Stimulated activated CD4-positive, alpha-beta T cell treated with anti-CD3 and anti-CD28 coated beads, TNF-alpha, amount 100 ng/mL, for 4 hours (primary cell): Measurements from ENCODE around the gene HOXD12.

Experiments
- DNase-seq, 3 experiments: peaks; one replicate each; pipeline ENCODE4 v3.0.0-alpha.2; 2020; ENCODE audit warnings: low read depth in 3 of 3

The HOXD12 gene, protein sequence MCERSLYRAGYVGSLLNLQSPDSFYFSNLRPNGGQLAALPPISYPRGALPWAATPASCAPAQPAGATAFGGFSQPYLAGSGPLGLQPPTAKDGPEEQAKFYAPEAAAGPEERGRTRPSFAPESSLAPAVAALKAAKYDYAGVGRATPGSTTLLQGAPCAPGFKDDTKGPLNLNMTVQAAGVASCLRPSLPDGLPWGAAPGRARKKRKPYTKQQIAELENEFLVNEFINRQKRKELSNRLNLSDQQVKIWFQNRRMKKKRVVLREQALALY

DNA sequence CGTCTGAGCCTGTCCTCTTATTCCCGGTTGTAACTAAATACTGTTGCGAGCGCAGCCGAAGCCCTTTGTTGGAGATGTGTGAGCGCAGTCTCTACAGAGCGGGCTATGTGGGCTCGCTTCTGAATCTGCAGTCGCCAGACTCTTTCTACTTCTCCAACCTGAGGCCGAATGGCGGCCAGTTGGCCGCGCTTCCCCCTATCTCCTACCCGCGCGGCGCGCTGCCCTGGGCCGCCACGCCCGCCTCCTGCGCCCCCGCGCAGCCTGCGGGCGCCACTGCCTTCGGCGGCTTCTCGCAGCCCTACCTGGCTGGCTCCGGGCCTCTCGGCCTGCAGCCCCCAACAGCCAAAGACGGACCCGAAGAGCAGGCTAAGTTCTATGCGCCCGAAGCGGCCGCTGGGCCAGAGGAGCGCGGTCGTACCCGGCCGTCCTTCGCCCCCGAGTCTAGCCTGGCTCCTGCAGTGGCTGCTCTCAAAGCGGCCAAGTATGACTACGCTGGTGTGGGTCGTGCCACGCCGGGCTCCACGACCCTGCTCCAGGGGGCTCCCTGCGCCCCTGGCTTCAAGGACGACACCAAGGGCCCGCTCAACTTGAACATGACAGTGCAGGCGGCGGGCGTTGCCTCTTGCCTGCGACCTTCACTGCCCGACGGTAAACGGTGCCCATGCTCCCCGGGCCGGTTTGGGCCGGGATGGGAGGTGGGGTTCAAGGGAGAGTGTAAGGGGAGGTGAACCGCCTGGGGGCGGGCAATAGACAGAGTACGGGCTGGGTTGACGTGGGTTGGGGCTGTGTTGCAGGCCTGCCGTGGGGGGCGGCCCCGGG lies at the start of gene HOXD12:
Gene HOXD12, plus strand, starts transcription at position 68 of the 819 bp plus-strand sequence. Its CDS starts 7 bp downstream, at position 75.
- no peak for DNase-seq

DNA sequence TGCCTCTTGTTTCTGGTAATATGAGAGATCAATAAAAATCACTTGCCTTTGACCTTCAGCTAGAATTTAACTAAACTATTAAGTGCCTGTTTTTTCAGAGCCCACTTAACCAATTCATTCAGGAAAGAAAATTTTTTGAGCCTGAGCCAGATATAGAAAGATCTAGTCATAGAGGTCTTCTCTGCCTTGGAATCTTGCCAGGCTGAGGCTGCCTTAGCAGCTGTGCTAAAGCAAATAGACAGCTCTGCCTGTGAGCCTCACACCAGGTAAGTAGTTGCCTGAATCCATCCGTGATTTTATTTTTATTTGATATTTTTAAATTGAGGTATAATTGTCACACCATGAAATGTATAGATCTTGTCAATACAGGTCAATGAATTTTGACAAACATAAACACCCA lies 43.2 kb upstream of the HOXD12 start:
- no peak for DNase-seq

DNA sequence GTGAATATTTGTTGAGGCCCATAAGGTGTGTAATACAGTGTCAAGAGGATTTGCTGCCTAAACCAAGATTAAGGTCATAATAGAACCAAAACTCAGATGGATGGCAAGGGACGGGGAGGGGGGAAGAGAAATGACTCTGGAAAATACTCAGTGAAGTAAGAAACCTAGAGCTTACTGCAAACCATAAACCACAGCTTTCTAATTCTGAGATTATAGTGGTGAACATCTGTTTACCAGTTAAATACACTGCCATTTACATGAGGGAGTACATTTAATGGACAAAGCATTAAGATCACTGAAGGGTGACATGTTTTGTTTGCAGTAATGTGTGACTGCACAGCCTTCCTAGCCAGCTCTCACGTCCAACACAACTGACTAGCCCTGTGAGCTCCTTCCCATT lies 35.6 kb upstream of the HOXD12 start:
- DNase-seq = no peak

DNA sequence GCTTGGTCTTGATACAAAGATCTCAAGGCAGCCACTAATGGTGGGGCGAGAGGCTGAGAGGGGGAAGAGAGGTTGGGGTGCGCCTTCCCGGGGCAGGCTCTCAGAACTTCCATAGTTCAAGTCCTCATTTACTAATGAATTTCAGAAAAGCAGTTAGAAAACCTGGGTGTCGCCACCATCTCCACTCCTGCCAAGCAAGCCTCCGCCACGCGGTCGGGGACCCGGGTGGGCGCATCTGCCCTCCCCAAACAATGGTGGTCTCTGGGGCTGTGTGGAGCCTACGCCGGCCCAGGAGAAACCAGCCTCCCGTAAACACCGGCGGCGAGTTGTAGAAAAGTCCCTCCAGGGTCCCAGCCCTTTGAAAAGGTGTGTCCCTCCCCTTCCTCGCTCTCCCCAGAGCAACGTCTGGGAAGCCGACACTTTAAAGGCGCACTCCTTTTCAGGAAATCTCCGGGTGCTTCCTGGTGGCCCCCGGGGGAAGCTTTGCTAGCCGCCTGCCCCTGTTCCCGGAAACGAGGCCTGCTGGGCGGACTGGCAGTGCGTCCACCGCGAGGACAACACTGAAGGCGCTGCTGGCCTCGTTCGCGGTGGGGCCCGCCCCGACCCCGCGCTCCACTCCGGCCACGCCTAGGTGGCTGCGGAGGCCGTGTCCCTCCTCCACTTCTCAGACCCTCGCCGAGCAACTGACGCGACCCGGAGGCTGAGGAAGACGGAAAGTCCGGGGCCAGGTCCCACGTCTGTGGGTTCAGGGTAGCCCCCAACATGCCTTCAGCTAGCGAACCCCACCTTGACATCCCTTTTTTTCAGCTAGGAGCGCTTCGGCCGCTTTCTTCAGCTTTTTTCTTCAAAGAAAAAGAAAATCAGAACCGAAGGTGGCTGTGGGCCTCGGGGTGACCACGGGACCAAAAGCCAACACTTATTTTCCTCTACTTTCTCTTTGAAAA lies 32.7 kb upstream of the HOXD12 start:
- no peak for DNase-seq

DNA sequence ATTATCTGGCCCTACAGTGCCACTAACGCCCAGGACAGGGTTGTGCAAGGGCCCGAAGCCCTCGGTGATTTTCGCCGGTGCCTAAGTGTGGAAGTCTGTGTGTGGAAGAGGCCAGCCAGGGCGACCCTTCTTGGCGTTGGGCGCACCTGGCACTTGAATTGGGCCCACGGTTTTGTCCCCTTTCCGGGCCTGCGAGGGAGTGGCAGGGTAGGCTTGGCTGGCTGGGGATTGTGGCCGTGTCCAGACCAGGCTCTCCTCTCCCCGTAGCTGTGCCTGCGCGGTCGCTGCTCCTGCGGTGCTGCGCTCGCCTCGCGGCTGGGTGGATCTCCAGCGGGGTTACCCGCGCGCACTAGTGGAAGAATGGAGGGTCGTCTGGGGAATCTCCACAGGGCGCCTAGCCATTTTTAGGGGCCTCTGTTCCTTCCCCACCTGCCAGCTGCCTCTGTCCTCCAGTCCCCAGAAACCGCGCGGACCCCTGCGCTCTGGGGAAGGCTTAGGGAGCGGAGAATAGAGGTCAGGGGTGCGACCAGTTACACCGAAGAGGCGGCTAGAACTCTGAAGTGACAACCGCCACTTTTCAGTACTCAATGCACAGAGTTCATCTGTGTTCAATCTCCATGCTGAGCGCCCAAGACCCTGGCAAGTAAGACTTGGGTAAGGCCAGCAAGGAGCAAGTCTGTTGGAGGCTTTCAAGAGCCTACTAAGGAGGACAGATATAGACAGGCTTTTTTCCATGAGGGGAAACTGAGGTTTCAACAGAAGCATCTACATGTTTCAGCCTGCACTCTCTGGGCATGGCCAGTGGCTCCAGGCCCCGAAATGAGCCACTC lies 31.8 kb upstream of the HOXD12 start:
- DNase-seq = no peak

DNA sequence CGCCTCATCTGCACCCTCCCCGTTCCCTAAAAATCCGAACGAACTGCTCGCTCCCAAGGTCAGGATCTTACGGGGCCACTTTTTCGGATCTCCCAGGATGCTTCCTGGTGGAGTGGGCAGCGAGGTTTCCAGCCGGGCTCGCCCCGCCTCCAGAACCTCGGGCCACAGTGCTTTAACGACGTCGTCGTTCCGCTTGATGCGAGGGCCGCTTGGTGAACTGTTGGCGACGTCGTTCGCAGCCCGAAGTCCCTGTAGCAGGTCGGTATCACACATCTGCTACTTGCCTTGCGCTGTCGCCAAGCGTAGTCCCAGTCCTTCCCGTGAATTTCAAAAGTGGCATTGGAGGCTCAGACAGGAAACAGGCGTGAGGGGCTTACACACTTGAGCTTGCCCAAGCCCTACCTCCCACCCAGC lies 31.2 kb upstream of the HOXD12 start:
- no peak for DNase-seq

DNA sequence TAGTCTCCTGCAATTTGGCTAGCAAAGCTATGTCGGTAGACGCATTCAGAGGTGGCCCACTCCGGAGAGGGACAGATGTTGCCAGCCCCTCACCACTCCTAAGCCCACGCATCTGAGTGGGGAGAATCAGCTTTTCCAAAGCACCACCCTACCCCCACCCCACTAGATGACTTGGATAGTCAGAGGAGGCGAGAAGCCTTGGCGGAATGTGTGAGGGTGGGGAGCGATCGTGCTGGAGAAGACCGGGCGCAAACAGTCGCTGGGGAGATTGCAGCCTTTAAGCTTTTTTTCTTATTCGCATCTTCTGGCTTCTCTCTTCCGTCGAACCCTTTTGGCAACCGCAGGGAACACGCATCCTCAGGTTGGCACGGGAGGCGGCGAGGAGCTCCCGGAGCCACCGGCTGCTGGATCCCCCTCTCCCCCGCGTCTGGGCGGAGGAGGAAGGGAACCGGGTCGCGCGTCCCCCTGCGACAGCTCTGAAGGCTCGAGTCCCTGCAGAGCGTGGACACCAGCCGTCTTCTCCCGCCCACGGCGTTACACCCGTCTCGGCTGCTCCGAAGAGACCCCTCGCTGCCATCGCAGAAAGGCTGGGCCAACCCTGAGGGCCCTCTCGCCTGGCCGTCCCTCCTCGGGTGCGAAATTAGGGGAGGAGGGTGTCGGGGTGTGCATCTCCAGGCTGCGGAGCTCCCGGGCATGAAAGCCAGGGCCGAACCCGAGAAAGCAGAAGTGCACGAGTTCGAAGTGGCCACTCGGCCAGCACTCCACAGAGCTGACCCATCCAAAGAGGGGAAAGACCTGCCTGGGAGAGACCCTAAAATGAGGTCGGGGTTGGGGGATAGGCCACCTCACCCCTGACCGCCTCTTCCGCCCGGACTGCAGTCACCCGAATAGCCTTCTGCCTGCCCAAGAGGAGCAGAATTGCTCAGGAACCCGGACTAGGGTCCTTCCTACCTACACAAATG lies 28.0 kb upstream of the HOXD12 start:
- no peak for DNase-seq

DNA sequence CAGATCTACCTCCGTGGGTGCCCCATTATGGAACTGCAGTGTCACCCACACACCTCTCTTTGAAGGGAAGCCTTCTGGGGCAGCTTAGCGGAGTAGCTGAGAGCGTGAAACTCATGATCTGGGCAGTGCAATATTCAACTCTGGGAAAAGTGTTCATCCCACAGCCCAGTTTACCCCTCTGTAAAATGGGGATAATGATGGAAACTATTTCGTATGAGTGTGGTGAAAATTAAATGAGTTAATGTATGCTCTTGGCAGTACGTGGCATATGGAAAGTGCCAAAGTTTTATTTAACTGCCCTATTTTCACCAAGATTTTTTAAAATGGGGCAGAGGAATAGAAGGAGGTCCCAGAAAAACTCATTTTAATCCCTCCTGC lies 27.3 kb upstream of the HOXD12 start:
- no peak for DNase-seq

DNA sequence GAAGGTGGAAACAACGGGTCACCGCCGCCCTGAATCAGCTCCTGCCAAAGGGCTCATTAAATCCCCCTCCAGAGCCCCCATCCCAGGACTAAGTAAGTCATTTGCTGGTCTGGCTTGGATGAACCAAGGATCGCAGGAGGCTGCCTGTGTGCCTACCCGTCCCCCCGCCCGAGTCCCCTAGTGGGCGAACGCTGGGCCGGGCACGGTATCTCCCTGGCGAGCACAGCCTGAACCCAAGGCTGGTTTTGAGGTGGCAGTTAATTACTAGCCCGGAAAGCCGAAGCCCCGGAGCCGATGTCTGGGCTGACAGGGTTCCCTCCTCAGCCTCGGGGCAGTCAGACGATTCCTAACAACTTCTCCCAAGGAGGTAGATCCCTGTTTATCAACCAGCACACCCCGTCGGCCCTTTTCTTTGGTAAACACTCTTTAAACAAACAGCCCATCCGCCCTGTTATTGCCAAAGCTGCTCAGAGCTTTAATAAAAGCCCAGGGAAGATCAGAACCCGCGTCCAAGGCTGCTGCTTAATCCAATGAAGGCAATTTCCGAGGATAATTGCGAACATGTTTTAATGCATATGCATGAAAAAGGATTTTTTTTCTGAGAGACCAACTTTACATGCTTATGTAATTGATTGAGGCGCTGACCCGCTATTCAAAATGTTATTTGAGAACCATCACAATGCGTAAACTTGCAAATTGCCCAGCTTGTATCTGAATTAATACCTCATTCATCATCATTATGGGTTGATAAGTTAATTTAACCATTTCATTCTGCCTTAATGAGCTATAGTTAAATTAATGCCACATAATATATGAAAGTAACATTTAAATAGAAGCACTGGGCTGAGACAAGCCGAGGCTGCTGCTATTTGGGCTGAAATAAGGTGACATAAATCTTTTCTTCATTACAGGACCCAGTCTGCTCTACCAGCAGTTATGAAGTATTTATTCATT lies 26.4 kb upstream of the HOXD12 start:
- no peak for DNase-seq

DNA sequence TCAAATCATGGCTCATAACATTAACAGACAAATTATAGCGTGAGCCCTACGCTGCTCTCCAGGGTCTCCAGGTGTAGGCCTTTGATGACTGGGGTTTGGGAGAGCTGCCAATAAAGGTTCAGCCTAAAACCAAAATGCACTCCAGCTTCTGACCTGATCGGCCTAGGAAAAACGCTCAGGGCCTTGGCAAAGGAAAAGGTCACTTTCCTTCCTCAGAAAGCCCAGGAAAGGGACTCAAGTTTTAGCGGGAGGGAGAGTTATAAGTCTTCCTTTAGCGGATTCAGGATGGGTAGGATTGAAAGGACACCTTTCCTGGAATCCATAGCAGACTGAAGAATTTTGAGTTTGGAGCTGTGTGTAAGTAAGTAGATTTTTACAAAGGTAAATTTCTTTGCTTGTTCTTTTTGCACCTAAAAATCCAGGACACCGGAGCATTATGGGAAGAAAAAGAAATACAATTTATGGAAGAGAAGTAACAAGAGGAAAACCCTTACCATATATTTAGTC lies 24.6 kb upstream of the HOXD12 start:
- no peak for DNase-seq

DNA sequence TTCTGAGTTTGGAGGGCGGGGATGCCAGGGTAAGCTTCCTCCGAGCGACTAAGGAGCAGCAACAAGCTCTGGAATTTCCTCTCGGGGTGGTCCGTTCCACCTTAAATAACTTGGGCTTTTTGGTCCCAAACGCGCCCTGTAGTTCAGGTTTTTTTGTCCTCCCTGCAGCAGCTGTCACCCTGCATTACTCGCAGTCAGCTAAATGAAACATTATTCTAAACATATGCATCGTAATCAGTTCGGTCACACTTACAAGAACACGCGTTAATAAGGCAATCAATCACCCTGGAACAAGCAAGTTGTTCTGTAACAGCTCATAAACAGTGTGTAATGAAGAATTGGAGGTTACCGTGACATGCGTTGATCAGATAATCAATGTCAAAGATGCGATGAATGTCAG lies 24.1 kb upstream of the HOXD12 start:
- DNase-seq = no peak

DNA sequence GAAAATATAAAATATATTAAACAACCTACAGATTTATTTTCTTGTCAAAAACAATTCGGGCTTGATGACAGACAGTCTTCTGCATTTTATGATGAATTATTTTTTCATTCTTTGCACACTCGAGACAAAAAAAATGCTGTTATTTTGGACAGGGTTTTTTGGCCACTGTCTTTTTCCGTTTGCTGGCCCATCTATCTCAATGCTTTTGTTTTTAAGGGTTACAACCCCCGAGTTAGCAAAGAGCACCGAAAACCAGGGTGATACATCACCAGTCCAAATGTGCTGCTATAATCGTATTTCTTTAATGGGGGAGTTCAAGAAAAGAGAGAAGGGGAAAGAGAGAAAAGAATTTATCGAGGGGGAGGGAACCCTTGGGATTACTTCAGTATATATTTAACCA lies 23.5 kb upstream of the HOXD12 start:
- no peak for DNase-seq

DNA sequence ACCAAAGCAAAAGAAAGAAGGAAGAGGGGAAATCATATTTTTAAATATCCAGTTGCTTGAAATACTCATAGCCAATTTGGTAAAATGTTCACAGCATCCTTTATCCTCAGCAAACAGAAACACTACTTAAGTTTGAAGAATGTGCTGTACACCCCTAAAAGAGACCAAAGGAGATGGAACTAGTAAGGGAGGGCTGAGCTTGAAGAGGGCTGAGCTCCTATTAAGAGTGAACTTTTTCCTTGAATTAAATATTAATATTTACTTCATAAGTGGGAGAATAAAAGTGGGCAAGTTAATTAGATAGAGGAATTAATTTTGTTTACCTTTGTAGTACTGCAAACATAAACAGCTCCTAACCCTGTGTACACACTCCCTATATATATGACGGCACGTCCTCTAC lies 22.8 kb upstream of the HOXD12 start:
- DNase-seq = no peak

DNA sequence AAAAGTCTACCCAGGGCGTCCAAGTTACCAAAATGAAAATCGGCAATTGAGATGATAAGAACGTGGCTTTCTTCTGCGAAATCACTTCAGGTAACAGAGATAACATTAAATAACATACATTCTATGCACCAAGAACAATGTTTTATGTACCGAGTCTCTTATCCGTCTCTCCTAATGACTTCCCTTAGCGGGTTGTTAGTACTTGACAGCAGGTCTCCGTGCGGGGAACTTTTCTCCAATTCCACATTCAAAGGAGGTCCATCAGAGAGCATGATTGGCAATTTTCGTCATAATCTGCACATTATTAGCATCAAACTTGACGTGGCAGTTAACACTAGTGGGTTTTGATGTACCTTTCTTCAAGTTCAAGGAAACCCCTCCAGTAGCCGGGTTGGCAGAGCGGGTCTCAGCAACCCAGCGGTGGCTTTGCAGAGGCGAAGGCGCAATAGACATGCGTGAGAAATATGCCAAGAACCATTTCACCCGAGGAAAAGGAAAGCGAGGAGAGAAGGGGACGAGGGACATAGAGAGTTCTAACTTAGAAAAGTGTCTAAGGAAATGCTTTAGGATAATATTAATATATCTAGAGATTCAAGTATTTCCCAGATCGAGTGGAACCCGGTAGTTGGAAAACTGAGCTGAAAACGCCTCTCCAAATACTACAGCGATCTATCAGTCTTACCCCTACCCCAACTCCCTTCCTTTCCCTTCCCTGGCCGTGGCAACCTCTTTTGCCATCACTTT lies 20.9 kb upstream of the HOXD12 start:
- no peak for DNase-seq

DNA sequence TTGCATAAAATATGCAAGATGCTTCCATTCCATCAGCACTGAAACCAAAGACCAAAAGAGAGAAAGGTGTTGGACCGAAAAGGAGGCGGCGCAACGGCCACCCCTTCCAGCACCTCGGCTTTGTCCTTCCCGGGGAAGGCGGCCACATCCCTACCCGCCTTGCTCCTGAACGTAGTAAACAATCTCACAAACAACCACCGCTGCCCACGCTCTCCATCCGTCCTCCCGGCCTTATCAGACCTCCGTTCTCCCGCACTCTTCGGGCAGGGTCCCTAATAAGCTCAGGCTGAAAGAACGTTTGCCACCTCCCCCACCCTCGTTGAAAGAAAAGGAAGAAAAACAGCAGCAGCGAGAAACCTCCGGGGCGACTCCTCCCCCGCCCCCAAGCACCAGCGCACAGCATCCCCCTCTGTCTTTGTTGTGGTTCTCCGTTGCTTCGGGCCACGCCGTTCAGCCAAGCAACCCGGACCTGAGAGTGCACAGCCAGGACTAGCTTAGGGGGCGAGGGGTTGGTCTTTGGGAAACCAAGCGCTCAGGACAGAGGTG lies 20.2 kb upstream of the HOXD12 start:
- DNase-seq = no peak

DNA sequence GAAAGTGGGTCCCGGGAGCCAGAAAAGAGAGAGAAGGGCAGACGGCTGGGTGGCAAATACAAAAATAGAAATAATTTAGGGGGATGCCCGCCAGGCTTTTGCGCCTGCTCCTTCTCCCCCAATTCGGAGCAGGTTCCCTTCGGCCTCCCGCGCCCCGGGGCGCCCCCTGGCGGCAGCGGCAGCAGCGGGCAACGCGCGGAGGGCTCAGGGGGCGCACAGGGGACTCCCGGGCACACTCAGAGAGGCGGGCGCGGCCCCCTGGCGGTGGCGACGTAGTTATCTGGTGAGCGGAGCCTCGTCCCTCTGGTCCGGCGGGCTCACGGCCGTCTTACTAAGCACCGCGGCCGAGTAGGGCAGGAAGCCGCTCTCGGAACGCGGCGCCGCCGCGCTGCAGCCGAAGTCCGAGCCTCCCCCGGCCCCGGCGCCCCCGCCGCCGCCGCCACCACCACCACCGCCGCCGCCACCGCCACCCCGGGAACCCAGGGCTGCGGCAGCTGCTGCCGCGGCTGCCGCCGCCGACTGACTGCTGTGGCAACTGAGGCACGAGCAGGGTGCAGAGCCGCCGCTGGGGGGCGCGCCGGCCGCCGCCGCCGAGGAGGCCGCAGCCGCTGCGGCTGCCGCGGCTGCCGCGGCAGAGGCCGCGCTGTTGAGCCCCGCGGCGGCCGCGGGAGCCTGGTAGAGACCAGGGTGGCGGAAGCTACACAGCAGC lies 19.6 kb upstream of the HOXD12 start:
- no peak for DNase-seq
